ENCODE measurements around the gene NR2F1-AS1. TPM values are rescaled to one million over a fixed set of nuclear protein-coding genes. Genes with fewer than 3 reads are reported as not detected.

NR2F1-AS1 gene
- total RNA-seq, 2 experiments from 2014 or later = not detected

DNA sequence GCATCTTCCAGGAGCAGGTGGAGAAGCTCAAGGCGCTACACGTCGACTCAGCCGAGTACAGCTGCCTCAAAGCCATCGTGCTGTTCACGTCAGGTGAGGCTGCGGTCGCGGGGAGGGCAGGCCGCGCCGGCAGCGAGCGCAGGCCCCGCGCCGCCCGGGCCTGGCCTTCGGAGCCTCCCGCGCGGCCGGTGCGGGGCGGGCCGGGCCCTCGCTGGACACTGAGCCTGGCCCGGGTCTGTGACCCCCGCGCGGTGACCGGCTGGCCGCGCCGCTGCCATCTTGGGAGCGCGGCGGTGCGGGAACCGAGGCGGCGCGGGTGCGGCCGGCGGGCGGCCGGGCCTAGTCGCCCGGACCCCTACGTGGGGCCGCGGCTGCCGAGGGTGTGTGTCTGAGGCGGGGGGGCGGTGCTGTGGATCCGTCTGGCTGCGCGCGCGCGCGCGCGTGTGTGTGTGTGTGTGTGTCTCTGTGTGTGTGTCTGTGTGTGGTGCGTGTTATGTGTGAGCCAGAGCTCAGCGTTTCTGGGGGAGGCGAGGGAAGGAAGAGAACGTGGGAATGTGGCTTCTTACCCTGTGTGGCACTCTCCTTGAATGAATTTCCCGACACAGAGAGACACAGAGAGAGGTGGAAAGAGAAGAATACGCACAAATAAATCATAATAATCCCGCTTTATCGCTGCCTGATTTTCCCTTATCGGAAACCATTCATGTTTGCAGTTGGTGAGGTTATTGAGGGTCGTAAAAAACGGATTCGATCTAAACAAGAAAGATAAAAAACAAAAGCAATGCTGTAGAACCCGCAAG lies 7.5 kb upstream of the NR2F1-AS1 start:
- no TSS peak for BruUV-seq (replicated peaks)
- Histone ChIP-seq H3K79me2 (ENCODE audit: insufficient read depth, low read depth, low read length) (no peaks in the 10 kb centered on the region), H2AFZ (ENCODE audit: low read length) (no peak overlapping the region), H3K4me3 (ENCODE audit: low read depth, low read length, poor library complexity, severe bottlenecking) (no peak overlapping the region), H3K36me3 (ENCODE audit: insufficient read depth, low read length) (no peaks in the 10 kb centered on the region), H3K9me2 (ENCODE audit: insufficient read depth, low read length) (no peaks in the 10 kb centered on the region), H3K27ac (ENCODE audit: low read depth, low read length, poor library complexity, severe bottlenecking) (no peak overlapping the region), H3K4me2 (ENCODE audit: low read length) (no peak overlapping the region), H3K4me1 (ENCODE audit: insufficient read depth, low read length, poor library complexity, severe bottlenecking) (no peaks in the 10 kb centered on the region), H4K20me1 (ENCODE audit: insufficient read depth, low read length) (no peaks in the 10 kb centered on the region), H3K9me3 (ENCODE audit: low read length) (no peaks in the 10 kb centered on the region)
- no peak for DNase-seq (ENCODE audit: low spot score)
- intact Hi-C loops (cut with micrococcal nuclease; ENCODE audit: unreplicated experiment) = no loop called here
- CTCF ChIA-PET (ENCODE audit: unreplicated experiment) = no interaction called here
- POLR2A ChIA-PET = interaction anchor here (0.6 kb wide), 1 partner anchor 230 kb away, joined by 3 read pairs; no protein-coding TSS in a partner anchor
- TF ChIP-seq, protein P1, sequence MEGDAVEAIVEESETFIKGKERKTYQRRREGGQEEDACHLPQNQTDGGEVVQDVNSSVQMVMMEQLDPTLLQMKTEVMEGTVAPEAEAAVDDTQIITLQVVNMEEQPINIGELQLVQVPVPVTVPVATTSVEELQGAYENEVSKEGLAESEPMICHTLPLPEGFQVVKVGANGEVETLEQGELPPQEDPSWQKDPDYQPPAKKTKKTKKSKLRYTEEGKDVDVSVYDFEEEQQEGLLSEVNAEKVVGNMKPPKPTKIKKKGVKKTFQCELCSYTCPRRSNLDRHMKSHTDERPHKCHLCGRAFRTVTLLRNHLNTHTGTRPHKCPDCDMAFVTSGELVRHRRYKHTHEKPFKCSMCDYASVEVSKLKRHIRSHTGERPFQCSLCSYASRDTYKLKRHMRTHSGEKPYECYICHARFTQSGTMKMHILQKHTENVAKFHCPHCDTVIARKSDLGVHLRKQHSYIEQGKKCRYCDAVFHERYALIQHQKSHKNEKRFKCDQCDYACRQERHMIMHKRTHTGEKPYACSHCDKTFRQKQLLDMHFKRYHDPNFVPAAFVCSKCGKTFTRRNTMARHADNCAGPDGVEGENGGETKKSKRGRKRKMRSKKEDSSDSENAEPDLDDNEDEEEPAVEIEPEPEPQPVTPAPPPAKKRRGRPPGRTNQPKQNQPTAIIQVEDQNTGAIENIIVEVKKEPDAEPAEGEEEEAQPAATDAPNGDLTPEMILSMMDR (conservative IDR thresholded peaks at IDR 0.05; ENCODE audit: low read length) = no peak
- no peak for TF ChIP-seq EZH2phosphoT487 (IDR thresholded peaks at IDR 0.05; ENCODE audit: borderline replicate concordance, low read depth, low read length)

DNA sequence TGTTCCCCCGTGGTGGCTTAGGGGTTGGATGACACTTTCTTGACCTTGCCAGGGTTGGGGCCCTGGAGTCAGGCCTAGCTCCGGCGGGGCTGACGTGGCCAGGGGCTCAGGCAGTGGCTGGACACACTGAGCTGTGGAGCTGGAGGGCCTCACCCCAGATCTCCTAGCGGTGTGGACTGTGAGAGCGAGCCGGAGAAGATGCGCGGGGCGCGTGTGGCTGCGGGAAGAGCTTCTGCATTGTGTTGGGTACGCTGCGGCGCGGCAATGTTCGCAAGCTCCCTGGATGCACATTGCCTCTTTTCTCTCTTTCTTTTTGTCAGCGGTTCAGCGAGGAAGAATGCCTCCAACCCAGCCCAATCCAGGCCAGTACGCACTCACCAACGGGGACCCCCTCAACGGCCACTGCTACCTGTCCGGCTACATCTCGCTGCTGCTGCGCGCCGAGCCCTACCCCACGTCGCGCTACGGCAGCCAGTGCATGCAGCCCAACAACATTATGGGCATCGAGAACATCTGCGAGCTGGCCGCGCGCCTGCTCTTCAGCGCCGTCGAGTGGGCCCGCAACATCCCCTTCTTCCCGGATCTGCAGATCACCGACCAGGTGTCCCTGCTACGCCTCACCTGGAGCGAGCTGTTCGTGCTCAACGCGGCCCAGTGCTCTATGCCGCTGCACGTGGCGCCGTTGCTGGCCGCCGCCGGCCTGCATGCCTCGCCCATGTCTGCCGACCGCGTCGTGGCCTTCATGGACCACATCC lies 6.8 kb upstream of the NR2F1-AS1 start:
- no peaks in the 10 kb centered on the region for H3K9me3 ChIP-seq (ENCODE audit: low read length)
- no peaks in the 10 kb centered on the region for H4K20me1 ChIP-seq (ENCODE audit: insufficient read depth, low read length)
- no peaks in the 10 kb centered on the region for H3K9me2 ChIP-seq (ENCODE audit: insufficient read depth, low read length)
- TF ChIP-seq, protein P1 (conservative IDR thresholded peaks at IDR 0.05; ENCODE audit: low read length) = no peak
- no peak for TF ChIP-seq EZH2phosphoT487 (IDR thresholded peaks at IDR 0.05; ENCODE audit: borderline replicate concordance, low read depth, low read length)
- no peaks in the 10 kb centered on the region for H3K4me1 ChIP-seq (ENCODE audit: insufficient read depth, low read length, poor library complexity, severe bottlenecking)
- H3K4me3 ChIP-seq (ENCODE audit: low read depth, low read length, poor library complexity, severe bottlenecking) = no peak overlapping the region
- H2AFZ ChIP-seq (ENCODE audit: low read length) = no peak overlapping the region
- CTCF ChIA-PET (ENCODE audit: unreplicated experiment) = no interaction called here
- no peaks in the 10 kb centered on the region for H3K36me3 ChIP-seq (ENCODE audit: insufficient read depth, low read length)
- H3K79me2 ChIP-seq (ENCODE audit: insufficient read depth, low read depth, low read length) = no peaks in the 10 kb centered on the region
- no peak overlapping the region for H3K27ac ChIP-seq (ENCODE audit: low read depth, low read length, poor library complexity, severe bottlenecking)
- H3K4me2 ChIP-seq (ENCODE audit: low read length) = no peak overlapping the region
- POLR2A ChIA-PET = no interaction called here
- intact Hi-C loops (cut with micrococcal nuclease; ENCODE audit: unreplicated experiment) = no loop called here
- BruUV-seq (replicated peaks) = no TSS peak
- DNase-seq (ENCODE audit: low spot score) = no peak

Data from OCI-LY7 (cell line).